GM10266 (cell line): Measurements from ENCODE around the gene CHKB.
A peak's percentile ranks its signal among the peaks of the same experiment; 100 is the strongest.

ENCODE experiments used
- DNase-seq: peaks from one replicate; pipeline ENCODE4 v3.0.0; 2012; ENCODE audit errors: extremely low spot score
- TF ChIP-seq, protein P1 (sequence below): IDR thresholded peaks from 2 replicates; pipeline ENCODE4 v1.5.1; 2012; ENCODE audit warnings: mild to moderate bottlenecking, low read depth; ENCODE audit not compliant: control insufficient read depth, insufficient read depth; ENCODE audit errors: missing control alignments

CHKB gene

DNA sequence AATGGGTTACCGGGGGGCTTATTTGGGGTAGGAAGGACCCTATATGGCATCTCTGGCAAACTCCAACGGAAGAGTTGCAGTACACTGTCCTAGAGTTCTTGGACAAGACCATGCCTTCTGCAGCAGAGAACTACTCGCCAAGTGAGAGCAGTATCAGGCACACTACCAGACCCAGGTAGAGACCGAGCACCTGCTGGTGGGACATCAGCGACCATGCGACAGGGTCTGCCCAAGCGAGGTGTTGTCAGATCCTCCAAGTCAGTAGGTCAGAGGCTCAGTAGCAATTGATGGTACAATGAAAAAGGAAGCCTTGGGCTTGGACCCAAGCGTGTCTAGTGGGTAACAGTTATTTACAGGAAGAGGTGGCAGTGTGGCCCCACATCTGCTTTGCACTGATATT, 3.1 kb upstream of the CHKB start:
- DNase-seq, result no peak
- TF ChIP-seq, protein P1, sequence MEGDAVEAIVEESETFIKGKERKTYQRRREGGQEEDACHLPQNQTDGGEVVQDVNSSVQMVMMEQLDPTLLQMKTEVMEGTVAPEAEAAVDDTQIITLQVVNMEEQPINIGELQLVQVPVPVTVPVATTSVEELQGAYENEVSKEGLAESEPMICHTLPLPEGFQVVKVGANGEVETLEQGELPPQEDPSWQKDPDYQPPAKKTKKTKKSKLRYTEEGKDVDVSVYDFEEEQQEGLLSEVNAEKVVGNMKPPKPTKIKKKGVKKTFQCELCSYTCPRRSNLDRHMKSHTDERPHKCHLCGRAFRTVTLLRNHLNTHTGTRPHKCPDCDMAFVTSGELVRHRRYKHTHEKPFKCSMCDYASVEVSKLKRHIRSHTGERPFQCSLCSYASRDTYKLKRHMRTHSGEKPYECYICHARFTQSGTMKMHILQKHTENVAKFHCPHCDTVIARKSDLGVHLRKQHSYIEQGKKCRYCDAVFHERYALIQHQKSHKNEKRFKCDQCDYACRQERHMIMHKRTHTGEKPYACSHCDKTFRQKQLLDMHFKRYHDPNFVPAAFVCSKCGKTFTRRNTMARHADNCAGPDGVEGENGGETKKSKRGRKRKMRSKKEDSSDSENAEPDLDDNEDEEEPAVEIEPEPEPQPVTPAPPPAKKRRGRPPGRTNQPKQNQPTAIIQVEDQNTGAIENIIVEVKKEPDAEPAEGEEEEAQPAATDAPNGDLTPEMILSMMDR, result no peak

DNA sequence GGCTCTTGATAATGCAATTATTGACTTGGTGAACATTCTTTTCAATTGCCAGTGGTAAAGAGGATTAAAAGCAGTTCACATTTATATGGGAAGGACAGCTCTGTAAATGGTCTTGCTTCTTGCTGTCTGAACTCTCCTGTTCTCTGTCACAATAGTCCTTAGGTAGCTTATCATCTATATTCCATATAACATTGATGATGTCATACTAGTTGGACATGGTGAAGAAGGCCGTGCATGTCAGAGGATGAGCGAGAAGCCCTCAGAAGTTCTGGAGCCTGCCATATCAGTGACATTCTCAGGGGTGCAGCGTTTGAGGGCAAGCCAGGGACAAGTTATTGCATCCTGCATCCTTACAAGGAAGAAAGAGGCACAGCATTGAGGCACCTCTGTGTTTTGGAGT, 2.6 kb upstream of the CHKB start:
- TF ChIP-seq, protein P1, result no peak
- no peak for DNase-seq

DNA sequence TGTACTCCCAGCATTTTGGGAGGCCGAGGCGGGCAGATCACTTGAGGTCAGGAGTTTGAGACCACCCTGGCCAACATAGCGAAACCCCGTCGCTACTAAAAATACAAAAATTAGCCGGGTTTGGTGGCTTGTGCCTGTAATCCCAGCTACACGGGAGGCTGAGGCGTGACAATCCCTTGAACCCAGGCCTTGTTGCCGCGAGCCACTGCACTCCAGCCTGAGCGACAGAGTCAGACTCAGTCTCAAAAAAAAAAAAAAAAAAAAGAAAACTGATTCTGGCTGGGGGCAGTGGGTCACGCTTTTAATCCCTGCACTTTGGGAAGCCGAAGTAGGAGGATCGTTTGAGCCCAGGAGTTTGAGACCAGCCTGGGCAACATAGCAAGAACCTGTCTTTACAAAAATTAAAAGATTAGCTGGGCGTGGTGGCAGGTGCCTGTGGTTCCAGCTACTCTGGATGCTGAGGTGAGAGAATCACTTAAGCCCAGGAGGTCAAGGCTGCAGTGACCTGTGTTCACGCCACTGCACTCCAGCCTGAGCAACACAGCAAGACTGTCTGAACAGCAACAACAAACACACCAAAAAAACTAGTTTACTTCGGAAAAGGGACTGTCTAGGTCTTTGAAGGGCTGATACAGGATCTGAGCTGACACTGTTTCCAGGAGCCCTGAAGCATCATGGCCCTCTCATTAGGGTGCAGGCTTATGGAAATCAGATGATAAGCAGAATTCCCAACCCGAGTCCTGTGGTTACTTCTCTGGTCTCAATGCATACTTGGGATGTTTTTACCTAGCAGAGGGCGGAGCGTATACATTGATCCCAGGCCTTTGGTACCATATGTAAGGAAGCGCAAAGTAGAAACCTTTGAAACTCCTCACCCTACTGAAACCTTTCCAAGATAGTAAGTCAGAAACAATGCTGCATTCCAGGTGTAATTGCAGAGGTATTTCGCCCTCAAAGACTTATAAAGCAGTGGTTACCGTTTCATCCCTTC, 1.8 kb upstream of the CHKB start:
- TF ChIP-seq, protein P1, result no peak
- no peak for DNase-seq

DNA sequence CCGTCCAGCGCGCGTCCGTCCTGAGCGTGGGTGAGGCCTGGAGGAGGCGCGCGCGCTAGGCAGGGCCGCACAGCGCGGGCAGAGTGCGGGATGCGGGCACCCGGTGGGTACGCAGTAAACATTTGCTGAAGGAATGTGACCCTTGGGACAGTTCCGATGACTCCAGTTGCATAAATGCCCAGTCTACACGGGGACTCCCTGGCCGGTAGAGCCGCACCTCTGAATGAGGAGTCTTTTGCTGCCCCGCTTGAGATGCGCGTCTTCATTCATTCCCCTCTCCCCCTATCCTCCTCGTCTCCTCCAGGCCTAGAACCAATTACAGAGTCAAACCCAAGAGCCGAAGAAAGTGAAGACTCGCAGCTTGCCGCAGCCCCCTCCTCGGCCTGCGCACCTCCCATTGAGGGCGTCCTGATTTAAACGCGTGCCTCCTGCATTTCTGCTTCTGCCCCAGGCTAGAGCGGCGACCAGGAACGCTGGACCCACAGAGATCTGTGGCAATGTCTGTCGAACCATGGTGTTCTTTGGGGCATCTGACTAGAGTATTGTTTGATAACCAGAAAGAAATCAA, 729 bp upstream of the CHKB start:
- no peak for DNase-seq
- TF ChIP-seq, protein P1, result no peak

DNA sequence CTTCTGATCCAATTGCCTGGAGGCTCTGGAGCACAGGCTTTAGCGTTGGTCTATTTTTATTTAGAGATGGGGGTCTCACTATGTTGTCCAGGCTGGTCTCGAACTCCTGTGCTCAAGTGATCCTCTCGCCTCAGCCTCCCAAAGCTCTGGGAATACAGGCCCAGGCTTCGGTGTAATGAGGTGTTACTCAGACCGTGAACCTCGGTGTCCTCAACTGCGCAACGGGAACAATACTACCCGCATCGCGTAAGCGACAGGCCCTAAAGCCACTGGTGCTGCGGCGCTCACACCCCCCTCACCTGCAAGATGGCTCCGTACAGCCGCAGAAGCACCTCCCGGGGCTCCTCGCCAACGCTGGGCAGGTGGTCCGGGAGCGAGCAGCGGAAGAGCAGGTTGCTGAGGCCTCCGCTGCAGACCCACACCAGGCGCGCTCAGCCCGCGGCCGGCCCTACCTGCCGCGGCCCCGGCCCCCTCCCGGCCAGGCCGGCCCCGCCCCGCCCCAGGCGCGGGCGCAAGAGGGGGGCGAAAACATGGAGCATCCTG, 628 bp downstream of the CHKB start:
- peak; percentile 59 for DNase-seq
- TF ChIP-seq, protein P1, result no peak

DNA sequence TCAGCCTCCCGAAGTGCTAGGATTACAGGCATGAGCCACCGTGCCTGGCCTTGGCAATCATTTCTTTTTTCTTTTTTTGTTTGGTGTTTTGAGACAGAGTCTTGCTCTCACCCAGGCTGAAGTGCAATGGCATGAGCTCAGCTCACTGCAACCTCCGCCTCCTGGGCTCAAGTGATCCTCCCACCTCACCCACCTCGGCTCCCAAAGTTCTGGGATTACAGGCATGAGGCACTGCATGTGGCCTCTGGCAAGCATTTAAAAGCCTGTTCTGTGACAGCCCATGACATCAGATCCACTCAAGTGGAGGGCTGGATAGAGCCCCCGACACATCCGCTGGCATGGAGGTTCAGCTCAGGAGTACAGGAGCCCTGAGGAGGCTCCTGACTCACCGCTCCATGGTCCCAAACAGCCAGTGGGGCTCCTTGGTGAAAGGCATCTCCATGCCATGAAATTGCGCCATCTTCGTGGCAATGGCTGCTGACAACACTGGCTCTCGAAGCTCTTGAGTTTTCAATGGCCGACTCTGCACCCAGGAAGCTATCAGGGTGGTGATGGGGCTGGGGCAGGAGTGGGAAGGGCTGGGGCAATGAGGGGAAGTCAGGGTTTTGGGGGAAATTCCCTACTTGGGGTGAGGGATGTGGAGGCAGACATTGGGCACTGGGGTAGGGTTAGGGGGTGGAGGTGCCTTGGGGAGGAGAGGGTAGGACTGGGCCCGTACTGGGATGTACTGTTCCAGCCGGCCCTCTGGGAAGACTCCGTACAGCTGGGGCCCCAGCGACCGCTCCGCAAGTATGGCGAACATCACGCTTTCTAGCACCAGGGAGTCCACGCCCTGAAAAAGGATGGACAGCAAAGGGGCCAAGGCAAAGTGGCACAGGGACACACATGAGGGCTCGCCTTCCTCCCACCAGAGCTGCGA, 1.4 kb downstream of the CHKB start:
- TF ChIP-seq, protein P1, result no peak
- no peak for DNase-seq
